Activated CD8-positive, alpha-beta memory T cell treated with anti-CD3 and anti-CD28 coated beads for 24 hours (primary cell): ENCODE data around the gene FXYD5.

Experiments
- DNase-seq: peaks from one replicate; pipeline ENCODE4 v3.0.0-alpha.2; 2020

FXYD5 gene, protein sequence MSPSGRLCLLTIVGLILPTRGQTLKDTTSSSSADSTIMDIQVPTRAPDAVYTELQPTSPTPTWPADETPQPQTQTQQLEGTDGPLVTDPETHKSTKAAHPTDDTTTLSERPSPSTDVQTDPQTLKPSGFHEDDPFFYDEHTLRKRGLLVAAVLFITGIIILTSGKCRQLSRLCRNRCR

DNA sequence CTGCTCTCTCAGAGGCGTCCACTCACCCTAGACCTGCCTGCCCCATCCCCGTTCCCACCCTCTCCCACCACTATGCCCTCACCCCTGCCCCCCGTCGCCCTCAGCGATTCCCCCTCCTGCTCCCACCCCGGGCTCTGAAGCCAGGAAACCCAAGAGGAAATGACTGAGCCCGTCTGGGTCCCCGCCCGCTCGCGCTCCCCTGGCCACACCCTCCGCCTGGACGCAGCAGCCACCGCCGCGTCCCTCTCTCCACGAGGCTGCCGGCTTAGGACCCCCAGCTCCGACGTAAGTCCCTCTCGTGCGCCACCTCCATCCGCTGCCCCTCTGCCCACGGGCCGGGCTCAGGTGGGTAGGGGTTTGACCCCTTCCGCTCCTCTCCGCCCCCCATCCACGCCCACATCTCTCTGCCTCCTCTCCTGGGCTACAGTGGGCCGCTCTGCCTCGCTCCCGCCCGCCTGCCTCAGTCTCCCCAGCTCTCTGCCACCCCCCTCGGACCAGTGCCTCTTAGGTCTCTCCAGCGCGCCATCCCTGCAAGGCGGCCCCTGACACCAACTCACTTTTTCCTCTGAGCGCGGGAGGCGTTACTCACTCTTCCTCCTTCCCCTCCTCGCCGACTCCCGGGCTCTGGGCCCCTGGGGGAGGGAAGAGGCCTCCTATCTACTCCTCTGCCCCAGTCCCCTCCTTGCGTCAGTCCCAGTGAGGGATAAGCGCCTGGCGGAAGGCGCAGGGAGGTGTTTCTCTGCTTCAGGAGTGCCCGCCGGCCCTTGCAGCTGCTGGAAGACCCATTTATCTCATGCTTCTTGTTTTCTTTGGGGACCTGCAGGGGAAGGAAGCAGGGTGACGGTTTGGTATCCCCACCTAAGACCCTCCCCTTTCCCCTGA is at the start of gene FXYD5:
TSS of gene FXYD5 (plus strand) at position 211 of the 882 bp plus-strand sequence. CDS start 816 bp downstream, outside the sequence.
- DNase-seq, result peak; percentile 90

DNA sequence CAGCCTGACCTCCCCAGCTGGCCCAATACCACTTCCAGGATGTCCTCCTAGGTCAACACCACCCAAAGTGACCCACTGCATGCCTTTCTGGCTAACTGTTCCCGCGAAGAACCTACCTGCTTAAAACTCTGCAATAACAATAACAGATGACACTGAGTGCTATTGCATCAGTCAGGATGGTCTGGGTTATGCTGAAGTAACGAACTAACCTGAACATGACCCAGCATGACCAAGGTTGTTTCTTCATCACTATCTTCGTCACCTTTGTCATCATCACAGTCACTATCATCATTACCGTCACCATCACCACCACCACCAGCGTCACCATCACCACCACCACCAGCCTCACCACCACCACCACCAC is 49.5 kb upstream of the FXYD5 start:
- no peak for DNase-seq

DNA sequence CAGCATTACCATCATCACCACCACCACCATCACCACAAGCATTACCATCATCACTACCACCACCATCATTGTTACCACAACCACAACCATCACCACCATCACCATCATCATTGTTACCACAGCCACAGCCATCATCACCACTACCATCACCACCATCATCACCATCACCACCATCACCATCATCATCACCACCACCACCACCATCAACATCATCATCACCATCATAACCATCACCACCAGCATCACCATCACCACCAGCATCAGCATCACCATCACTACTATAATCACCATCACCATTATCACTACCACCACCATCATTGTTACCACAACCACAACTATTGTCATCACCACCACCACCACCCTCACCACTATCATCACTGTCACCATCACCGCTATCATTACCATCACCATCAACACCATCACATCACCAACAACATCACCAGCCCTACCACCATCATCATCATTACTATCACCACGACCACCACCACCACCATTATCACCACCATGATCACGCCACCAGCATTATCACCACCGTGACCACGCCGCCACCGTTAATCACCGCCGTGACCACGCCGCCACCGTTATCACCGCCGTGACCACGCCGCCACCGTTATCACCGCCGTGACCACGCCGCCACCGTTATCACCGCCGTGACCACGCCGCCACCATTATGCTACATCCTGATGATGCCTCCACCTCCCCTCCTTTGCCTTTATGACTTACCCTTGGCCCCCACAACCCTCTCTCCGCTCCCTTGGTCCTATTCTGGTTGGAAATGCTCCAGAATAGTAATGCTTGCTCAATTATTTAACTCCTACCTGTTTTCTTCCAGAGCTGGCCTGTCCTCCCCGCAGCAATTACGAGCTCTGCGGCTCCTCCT is 48.9 kb upstream of the FXYD5 start:
- no peak for DNase-seq

DNA sequence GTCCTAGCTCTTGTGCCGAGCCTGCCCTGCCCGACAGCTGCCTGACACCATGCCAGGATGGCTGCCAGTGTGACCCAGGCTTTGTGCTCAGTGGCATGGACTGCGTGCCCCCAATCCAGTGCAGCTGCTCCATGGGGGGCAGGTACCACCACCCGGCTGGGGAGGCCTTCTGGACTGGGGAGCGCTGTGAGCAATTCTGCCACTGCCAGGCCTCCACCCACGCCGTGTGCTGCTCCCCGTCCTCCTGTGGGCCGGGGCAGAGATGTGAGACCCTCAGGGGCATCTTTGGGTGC is 48.3 kb upstream of the FXYD5 start:
- DNase-seq, result no peak

DNA sequence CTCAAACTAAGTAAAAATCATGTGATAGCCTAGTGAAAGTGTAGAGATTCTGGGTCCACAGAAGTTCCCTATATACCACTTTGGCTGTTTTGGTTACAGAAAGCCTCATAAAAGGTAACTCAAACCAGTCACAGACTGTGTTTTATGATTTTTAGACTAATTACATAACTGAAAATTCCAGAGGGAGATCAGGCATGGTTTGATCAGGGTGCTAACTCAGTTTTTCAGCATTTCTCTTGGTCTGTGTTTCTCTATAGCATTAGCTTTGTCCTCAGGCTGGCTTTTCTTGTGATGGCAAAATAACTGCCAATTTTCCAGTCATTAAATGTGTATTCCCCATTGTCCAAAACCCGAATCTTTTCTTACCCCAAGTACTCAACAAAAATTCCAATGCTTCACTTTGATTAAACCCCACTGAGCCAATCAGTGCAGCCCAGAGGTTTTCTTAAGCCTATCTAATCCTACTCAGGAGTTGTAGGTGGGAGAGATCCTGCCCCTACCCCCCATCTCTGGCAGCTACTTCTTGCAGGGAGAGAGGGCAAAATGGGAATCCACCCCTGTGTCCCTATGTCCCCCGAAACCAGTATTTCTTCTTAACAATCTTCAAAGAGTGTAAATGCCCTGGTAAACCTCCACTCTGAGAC is 47.5 kb upstream of the FXYD5 start:
- DNase-seq, result no peak

DNA sequence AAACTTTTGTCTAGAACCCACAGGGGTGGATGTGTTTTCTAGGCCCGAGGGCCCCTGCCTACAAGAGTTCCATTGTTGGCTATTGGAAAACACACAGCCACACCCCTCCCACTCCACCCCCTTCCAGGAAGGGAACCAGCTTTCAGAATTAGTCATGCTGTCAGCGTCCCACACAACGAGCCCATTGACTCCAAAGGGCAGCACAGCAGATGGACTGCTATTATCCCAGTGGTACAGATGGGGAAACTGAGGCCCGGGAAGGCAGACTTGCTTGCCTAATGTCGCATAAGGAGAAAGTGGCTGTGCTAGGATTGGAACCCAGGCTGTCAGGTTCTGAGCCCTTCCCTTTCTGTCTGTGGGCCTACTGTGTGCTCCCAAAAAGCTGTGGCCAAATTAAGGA is 47.0 kb upstream of the FXYD5 start:
- DNase-seq, result no peak

DNA sequence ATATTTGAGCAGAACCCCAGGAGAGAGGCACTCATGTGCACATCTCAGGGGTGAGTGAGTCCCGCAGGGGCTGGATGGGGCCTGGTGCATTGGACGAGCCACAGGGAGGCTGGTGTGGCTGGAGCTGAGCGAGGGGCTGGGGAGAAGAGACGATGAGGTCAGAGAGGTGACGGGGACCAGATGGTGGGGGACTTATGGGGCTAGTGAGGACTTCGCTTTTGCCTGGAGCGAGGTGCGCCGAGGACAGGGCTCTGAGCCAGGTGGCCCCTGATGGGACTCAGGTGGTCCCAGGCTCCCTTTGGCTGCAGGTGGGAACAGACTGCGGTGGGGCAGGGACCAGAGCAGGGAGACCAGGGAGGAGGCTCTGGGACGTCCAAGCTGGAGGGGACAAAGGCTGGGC is 45.8 kb upstream of the FXYD5 start:
- no peak for DNase-seq

DNA sequence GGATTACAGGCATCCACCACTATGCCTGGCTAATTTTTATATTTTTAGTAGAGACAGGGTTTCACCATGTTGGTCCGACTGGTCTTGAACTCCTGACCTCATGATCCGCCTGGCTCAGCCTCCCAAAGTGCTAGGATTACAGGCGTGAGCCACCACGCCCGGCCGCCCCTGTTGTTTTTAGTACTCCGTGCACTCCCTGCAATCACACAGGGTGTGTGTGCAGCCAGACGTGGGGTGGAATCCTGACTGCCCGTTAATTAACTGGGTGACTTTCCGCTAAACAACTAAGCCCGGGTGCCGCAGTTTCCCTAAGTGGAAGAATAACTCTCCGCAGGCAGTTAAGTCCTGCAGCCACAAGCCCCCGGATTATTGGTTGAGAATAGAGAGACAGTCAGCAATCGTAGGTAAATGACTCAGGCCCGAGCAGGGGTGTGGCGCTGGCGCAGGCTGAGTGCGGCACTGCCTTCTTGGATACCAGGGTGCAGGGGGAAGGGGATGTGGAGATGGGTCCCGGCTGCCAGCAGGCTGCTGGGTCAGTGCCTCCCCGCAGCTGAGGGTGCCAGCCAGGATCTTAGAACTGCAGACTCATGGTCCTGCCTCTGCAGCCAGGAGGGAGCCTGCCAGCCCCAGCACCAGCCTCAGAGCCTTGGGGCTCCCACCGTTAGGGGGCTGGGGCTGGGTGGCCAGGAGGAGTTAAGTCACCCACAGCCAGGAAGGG is 45.0 kb upstream of the FXYD5 start:
- no peak for DNase-seq

DNA sequence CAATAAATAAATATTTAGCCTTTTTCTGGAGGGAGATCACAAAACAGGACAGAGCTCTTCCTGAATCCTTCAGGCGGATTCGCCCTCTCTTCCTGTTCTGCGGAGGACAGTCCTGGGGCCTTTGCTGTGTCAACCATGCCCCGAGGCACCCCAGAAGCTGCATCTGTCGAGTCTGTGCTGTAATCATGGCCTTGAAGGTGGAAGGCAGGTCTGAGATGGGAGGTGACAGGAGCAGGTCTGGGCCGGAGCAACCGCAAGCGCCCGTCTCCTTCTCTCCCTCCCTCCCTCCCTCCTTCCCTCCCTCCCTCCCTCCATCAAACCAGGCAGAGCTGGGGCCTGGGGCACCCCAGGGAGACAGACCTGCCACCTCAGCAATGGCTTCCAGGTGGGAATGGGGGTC is 43.6 kb upstream of the FXYD5 start:
- no peak for DNase-seq

DNA sequence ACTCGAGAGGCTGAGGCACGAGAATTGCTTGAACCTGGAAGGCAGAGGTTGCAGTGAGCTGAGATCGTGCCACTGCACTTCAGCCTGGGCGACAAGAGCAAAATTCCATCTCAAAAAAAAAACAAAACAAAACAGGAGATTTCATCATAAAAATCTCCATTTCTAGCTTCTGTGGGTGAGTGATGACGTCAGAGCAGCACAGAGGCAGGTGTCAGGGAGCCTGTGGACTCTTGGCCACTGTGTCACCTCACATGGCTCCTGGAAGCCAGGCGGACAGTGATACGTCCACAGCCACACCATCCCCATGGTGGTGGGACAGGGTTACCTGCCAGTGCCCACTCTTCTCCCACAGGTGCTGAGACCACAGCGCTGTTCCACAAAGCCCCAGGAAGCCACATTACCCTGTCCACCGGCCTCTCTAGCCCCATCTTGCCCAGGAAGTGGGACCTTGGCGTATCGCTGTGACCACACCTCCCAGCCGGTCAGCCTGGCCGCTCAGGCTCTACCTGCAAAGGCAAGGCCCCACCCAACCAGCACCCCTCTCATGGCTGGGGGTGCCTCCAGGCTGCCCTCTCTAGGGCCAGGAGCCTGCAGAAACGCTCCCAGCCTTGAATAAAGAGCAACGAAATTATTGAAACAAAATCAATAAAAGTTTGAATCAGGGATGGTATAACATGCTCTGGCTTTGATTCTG is 41.4 kb upstream of the FXYD5 start:
- no peak for DNase-seq

DNA sequence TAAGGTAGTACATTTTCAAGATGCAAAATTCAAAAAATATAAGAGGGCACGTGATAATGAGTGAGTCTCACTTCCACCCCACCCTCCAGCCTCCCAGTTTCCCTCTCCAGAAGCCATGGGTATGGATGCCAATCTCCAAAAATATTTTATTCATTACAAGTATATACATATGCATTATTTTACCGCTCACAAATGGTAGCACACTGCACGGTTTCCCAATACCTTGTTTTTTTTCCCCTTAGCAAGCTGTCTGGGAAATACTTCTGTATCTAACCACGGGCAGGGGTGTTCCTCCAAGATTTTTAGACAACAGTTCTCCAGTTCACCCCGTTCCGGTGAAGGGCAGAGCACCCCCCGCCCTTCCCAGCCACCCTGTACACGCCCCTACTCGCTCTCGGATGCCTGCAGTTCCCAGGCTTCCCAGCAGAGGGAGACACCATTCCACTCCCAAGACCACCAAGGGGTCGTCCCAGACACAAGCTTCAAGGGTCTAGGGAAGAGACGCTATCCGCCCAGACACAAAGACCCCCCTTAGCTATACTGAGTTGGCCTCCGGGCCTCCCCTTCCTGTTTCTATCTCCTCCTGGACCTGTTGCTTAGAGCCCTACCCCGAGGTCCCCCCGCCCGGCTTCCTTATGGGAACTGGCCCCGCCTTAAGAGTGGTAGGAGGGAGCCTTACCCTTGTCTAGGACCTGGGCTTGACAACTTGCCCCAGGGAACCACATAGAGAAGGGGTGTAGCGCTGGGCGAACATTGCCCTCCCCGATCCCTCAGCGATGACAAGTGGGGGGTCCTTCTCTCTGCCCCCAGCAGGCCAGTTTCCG is 40.0 kb upstream of the FXYD5 start:
- peak; percentile 92 for DNase-seq

DNA sequence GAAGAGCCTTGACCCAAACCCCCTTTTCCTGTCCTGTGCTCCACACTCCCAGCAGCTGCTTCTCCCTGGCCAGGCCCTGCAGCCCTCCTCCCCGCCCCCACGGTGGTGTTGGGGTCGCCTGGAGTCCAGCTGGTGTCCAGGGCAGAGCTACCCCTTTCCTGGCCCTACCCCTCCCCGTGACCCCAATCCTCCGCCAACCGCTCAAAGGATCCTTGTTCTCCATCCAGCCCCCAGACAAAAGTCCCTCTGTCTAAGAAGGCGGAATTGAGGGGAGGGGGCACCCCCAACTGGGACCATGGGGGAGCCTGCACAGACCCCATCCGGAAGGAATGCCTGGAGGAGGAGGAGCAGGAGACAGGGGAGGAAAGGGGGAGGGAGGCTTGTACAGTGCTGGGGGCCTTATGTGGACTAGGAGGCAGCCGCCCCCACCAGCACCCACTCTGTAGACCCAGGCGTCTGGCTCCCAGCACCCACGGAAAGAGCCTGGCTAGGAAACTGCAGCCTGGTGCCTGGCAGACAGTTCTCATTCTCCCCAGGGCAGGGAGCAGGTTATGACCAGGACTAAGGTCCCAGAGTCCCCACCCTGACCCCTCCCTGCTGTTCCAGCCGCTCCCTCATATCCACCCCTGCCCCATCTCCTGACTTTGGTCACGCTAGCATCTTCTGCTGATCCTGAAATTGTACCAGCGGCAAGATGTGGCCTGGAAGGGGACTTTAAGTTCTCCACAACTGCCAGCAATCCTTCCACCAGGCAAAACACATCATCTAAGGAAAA is 39.2 kb upstream of the FXYD5 start, which contains the start of gene FXYD3:
TSS of gene FXYD3 (plus strand) at position 647 of the 775 bp plus-strand sequence. CDS start 3,554 bp downstream, outside the sequence.
- no peak for DNase-seq

DNA sequence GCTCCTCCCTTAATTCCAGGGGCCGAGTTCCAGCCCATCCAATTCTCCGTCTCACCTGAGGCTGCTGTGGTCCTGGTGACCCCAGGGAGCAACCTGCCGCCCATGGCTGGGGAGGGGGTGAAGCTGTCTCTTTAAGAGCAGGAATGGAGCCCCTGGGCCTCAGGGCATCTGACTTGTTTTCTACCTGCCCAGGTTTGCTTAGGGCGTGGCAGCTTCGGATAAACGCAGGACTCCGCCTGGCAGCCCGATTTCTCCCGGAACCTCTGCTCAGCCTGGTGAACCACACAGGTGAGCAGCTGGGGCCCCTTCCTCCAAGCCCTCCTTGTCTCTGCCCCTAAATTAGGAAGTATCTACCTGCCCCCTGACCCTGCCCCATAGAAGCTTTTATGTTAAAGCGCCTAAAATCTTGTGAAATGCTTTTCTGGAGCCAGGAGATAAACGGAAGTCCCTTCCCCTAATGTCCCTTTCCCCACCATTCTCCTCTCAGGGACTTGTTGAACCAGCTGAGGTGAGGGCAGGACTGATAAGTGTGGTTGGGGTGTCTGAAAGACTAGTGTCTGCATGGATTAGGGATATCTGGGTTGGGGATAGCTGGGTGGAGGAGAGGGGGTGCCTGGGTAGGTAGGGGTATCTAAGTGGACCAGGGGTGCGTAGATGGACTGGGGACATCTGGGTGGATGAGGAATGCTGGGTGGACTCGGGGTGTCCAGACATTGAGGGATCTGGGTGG is 38.3 kb upstream of the FXYD5 start:
- DNase-seq, result no peak

DNA sequence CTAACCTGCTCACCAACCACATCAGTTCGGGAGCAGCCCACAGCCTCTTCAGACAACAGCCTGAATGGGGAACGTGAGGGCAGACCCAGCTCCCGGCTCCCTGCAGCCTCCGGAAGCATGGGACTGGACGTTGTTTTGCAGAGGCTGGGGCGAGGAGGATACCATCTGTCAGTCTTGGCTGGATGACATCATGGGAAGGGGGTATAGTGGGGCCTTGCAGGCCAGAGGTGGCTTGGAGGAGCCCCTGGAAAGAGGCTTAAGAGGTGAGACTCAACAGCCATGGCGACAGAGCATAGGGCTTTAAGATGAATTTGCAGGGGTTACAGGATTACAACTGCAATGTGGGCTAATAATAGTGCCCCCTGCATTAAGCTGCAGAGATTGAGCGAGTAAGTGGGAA is 37.4 kb upstream of the FXYD5 start:
- DNase-seq, result no peak

DNA sequence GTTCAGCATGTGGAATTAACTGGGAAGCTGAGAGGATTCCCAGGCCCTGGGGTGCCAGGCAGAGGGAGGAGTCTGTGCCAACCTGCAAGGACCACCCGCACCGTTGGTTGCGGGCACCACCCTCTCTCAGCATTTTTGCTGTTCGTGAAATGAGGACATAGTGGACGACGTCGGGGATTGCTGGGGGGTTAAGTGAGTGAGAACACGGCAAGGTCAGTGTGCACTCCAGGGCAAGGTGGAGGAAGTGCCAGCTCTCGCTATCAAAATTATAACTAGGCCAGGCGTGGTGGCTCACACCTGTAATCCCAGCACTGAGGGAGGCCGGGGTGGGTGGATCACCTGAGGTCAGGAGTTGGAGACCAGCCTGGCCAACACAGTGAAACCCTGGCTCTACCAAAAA is 36.7 kb upstream of the FXYD5 start:
- DNase-seq, result no peak

DNA sequence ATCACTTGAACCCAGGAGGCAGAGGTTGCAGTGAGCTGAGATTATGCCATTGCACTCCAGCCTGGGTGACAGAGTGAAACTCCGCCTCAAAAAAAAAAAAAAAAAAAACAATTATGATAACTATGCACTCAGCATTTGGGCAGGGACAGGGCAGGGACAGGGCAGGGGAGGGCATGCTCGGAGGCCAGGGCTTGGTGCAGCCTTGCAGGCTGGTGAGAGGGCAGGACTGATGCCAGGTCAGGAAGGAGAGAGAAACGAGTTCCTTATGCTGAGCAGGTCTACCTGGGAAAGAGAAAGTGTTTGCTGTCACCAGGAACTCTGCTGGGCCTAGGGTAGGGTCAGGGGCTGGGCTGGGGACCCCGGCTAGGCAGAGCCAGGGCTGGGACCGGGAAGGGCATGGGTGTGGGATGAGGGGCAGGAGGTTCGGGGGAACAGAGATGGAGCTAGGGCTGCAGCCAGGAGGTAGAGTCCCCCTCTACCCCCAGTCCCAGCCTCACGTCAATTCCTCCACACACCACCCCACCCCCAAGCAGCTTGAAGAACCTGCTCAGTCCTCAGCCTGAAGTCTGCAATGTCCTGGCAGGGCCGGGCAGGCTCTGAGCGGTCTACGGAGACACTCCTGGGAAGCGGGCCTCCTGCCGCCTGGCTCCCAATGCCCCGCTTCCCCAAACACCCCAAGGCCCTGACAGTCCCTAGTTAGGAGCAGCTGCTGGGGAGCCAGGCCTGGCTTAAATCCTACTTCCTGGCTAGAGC is 36.1 kb upstream of the FXYD5 start:
- DNase-seq, result no peak

DNA sequence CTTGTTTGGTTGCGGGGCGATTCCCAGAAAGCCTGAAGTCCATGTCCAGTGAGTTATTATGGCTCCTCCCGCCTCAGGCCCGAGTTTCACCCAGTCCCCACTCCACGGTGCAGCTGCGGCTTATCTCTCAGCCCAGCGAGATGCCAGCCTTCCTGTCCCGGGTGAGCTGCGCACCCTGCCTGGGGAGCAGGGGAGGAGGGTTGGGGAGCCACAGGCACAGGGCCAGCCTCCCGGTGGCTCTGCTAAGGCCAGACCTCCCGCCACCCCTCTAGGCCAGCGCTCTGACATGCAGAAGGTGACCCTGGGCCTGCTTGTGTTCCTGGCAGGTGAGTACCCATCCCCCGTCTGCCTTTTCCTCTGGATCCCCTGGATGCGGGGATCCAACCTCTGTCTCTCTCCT is 35.4 kb upstream of the FXYD5 start:
- no peak for DNase-seq

DNA sequence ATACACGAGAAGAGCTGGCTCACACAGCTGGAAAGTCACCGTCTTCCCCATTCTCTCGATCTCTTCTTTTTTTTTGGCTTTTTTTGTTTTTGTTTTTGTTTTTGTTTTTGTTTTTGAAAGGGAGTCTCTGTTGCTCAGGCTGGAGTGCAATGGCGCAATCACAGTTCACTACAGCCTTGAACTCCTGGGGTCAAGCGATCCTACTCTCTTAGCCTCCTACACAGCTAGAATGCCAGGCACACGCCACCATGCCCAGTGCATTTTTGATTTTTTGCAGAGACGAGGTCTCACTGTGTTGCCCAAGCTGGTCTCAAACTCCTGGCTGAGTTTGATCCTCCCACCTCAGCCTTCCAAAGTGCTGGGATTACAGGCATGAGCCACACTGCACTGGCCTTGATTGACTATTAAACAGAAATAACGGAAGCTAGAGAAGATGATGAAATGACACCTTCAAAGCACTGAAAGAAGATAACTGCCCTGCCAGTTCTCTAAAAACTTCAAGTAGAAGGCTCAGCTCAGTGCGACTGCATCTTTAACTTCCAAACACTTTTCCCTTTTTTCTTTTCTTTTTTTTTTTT is 34.9 kb upstream of the FXYD5 start:
- no peak for DNase-seq
